ENCODE results near the gene PARD6B. TPM values are rescaled to one million over a fixed set of nuclear protein-coding genes. Genes with fewer than 3 reads are reported as not detected.
"Not testable (repeated sequence)": the region's sequence is repeated elsewhere in the genome, so short reads cannot be mapped to it uniquely, and the experiment has no call there.

Gene PARD6B
- total RNA-seq, 1 donor from 2014 or later = 3.7 TPM

DNA sequence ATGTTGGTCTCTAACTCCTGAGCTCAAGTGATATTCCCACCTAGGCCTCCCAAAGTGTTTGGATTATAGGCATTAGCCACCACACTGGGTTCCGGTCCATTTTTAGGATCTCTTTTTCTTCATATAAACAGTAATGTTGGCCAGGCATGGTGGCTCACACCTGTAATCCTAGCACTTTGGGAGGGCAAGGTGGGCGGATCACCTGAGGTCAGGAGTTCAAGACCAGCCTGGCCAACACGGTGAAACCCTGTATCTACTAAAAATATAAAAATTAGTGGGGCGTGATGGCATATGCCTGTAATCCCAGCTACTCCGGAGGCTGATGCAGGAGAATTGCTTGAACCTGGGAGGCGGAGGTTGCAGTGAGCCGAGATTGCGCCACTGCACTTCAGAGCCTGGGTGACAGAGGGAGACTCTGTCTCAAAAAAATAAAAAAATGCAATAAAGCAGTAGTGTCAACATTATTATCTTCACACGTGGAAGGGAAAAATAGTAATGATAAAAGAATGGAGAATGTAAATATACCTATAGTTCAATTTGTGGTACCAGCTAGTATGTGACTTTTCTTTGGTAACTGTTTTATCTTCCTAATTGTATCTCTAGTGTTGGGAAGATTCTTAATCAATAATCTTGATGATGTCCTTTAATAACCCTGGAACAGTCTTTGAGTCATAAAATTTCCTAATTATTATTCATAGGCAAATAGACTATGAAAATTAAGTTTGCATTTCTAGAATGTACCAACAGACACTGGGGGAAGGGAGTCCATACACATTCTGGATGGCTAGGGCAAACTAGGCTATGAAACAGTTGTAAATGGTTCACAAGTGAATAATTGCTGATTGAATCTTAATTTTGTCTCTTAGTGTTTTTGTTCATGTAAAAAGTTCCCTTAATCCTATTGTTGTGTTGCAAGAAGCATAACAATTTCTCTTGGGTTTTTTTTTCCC lies 3.6 kb downstream of the PARD6B start:
- intact Hi-C loops (cut with DNase I) = loop anchor here (10.0 kb wide), 1 partner anchor 260 kb away; no protein-coding TSS in a partner anchor
- DNase-seq (ENCODE audit: low spot score) = no peak

DNA sequence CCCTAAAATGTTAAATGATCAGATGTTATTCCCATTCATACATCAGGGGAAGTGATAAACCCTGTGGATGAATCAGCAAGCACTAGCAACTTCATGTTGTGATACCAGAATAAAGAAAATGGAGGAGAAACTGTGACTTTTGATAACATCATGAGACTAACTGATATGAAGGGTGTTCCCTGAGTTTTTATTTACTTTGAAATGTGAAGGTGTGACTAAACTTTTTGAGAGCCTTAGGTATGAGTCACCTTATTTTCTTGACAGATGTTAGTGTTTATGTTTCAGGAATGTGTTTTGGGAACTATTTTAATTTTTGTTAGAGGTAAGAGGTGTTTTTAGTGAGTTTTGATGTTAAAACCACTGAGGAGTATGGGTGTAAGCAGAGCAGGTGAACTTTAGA lies 4.4 kb downstream of the PARD6B start:
- intact Hi-C loops (cut with DNase I) = loop anchor here (10.0 kb wide), 1 partner anchor 261 kb away; no protein-coding TSS in a partner anchor
- DNase-seq (ENCODE audit: low spot score) = no peak

DNA sequence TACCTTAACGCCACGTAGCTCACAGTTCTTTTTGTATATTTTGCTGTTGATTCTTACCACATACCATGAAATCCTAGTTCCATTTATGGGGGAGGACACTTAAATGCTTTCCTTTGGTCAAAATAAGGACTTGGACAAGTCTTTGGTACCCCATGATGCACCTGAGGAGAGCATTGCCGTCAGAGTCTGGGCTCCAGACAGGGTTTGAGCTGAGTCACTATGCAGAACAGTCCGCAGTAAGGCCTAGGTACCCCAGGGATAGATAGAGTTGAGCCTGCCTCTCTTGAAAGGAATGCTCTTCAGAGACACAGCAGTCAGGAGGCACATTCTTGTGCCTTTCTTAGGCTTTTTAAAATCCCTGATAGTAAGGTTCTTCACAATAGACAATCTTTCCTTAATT lies 6.0 kb downstream of the PARD6B start:
- intact Hi-C loops (cut with DNase I) = loop anchor here (10.0 kb wide), 1 partner anchor 263 kb away; no protein-coding TSS in a partner anchor
- DNase-seq (ENCODE audit: low spot score) = no peak

DNA sequence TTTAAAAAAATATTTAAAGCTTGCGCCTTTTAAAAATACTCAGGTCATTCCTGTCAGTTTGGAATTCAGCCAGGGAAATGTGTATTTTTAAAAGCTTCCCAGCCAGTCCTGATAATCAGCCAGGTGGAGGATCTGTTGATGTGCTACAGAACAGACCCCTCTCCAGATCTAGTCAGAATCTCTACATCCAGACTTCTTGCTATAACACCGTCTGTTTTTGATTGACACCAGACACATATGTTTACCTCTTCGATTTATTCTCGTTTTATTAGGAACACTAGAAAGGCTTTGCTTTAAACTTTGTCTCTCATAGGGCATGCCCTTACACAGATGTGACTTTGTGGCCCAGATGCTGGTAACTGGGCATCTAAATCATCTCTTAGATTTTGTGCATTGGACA lies 11.7 kb downstream of the PARD6B start:
- intact Hi-C loops (cut with DNase I) = no loop called here
- no peak for DNase-seq (ENCODE audit: low spot score)

DNA sequence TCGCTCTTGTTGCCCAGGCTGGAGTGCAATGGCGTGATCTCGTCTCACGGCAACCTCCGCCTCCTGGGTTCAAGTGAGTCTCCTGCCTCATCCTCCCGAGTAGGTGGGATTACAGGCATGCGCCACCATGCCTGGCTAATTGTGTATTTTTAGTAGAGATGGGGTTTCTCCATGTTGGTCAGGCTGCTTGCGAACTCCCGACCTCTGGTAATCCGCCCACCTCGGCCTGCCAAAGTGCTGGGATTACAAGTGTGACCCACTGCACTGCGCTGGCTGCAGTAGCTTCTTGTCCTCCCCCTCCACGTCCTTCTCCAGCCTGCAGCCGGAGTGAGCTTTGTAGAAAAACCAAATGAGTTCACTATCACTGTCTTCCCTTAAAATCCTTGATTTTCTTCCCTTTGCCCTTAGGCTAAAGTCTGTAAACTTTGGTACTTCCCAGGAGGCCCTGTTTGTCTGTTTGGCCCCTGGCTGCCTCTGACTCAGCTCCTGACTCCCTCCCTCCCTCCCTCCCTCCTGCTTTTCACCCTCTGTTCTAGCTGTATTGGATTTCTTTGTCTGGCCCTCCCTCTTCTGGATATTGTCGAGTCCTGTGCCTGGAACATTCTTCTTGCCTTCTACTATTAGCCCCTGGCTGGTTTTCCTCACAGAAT lies 12.9 kb downstream of the PARD6B start:
- DNase-seq (ENCODE audit: low spot score) = no peak
- intact Hi-C loops (cut with DNase I) = loop anchor here (2.0 kb wide), 2 partner anchors 81 to 115 kb away; no protein-coding TSS in a partner anchor

DNA sequence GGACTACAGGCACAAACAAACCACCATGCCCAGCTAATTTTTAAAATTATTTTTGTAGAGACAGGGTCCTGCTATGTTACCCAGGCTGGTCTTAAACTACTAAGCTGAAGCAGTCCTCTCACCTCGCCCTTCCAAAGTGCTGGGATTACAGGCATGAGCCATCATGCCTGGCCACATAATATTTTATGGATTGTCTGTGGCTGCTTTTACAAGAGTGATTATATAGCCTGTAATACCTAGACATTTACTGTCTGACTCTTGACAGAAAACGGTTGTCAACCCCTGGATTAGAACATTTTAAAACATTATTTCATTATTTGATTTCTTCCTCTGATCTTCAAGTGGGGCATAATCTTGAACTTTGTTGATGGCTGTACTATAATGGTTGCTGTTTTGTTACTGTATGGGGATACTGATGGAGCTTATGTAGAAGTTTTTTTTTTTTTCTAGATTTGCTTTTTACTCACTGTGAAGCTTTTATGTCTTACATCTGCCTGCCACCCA lies 14.3 kb downstream of the PARD6B start:
- intact Hi-C loops (cut with DNase I) = loop anchor here (2.0 kb wide), 2 partner anchors 83 to 117 kb away; no protein-coding TSS in a partner anchor

DNA sequence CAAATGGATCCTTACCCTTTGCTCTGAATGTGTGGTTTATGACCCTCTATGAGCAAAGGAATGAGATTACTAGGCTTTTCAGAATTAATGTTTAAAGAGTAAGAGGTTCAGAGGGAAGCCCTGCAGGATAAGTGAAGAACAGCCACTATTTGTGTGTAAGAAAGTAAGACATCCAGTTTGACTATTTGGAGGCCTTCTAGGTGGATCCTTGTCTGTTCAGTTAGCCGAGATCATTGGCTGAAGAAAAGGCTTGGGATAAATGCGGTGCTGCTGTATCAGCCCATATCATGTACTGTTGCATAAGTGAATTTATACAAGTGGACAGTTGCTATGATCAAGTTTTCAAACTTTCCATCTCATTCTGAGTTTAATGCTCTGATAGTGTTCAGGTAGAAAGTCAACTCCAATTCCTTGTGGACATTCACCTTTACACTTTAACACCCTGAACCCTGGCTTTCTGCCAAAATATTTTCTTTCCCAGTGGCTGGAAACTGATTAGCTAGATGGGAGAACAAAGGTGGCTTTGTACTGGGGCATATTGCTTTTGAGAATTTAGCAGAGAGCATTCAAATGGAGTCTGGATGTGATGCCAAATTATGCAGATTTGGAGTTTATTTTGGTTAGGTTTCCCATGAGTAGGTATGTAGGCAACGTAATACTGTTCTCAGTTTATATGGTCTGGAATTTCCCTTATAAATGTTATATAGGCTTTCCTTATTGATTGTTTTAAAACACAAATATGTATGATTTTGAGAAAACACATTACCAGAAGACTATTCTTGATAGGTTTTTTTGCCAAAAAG lies 15.0 kb downstream of the PARD6B start:
- intact Hi-C loops (cut with DNase I) = no loop called here
- DNase-seq (ENCODE audit: low spot score) = no peak

More for the DNA sequence above, 14.3 kb downstream of the PARD6B start:
- DNase-seq (ENCODE audit: low spot score) = no peak

DNA sequence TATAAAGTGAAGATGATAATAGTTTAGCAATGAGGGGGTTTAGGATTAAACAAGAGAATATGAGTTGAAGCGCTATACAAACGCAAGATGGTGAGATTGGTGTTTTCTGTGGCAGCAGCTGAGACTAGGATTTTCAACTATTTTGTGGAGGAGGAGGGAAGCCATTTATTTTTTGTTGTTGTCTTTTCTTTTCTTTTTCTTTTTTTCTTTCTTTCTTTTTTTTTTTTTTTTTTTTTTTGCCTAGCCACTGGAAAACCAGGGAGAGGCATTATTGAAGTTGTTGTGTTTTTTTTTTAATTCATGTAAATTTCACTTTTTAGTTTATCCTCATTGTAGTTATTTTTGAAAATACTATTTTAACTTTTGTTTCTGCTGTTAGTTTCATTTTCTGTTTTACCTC lies 15.9 kb downstream of the PARD6B start:
- intact Hi-C loops (cut with DNase I) = no loop called here
- DNase-seq (ENCODE audit: low spot score) = no peak

DNA sequence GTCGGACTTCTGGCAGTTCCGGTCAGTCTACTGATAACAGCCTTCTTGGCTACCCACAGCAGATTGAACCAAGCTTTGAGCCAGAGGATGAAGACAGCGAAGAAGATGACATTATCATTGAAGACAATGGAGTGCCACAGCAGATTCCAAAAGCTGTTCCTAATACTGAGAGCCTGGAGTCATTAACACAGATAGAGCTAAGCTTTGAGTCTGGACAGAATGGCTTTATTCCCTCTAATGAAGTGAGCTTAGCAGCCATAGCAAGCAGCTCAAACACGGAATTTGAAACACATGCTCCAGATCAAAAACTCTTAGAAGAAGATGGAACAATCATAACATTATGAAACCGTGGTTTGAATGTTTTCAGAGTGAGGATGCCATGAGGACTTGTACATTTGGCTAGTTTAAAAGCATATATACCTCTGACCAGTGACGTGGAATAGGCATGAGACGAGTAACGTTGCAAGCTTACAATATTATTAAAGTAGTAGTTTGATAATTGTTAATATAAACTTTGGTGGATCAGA lies 18.8 kb downstream of the PARD6B start:
- no peak for DNase-seq (ENCODE audit: low spot score)
- intact Hi-C loops (cut with DNase I) = no loop called here

DNA sequence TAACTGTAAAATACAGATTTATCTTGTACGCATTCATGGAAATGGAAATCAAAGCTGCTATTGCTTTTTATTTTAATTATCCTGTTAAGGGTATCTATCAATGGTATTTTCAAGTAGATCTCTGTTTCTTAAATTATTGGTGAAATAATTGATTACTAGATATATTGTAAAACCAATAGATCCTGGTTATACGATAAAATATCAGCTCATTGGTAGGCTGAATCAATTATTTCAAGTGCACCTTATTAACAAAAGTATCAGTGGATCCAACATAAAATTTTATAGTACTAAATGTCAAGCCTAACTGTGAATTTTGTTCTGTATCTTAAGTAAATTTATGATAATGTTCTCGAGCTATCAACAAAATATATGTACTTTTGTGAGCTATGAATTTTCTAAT lies 21.8 kb downstream of the PARD6B start:
- intact Hi-C loops (cut with DNase I) = no loop called here
- no peak for DNase-seq (ENCODE audit: low spot score)

DNA sequence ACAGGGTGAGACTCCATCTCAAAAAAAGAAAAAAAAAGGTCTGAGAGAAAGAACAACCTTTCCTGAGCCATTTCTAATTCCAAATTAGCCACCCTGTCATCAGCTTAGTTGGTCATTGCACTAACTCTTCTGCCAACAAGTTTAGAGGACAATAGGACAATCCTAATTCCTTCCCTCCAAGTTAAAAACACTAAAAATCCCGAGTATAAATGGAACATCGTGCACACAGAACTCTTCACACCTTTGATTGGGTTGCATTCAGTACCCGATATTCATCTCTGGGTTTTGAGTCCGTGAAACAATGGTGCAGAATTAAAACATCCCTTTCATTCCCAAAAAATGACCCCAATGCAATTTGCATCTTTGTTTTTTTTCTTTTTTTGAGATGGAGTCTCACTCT lies 23.0 kb downstream of the PARD6B start:
- DNase-seq (ENCODE audit: low spot score) = no peak
- intact Hi-C loops (cut with DNase I) = no loop called here

DNA sequence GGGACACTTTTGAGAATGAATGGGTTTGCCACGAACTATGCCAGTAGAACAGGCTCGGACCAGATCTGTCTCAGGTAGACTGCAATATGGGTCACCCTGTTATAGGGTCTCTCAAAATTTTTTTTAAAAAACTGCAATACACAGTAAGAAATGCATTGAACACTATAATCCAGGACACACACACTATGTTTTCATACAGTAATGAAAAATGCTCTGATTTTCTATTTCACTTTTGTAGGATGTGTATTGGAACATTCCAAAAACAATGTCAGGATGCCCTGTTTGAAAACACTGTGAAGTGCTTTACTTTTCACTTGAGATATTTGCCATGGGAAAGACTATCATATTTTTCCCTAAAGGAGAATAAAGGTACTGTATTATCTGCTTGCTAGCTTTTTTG lies 25.1 kb downstream of the PARD6B start:
- DNase-seq (ENCODE audit: low spot score) = no peak
- intact Hi-C loops (cut with DNase I) = no loop called here

DNA sequence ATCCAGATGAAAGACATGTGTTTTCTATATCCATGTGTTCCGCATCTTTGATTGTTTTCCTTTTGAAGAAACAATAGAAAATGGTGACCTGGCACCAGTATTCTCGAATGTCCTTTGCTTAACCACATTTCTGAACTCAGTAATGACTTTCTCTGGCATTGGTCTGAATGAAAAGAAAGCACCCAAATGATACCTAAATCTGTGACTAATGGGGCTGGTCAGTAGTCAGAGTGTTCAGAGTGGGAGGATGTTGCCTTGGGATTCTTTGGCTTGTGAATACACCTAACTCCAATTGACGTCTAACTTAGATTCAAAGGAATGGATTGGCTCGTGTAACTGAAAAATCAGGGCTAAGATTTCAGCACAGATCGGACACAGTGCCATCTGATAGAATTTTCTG lies 27.1 kb downstream of the PARD6B start:
- intact Hi-C loops (cut with DNase I) = no loop called here
- no peak for DNase-seq (ENCODE audit: low spot score)

DNA sequence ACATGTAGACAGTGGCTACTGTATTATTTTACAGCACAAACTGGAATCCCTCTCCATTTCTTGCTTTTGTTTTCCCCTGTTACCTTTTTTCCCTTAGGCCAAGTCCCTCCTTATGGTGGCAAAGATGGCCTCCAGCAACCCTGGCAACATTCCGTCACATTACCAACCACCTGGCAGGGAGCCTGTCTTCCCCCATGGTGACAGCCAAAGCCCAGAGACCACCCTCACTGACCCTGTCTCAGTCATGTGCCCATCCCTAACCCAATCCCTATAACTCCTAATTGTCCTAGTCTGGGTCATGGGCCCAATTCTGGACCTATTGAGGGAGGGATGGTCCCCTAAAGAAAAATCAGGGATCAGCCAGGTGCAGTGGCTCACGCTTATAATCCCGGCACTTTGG lies 27.6 kb downstream of the PARD6B start:
- intact Hi-C loops (cut with DNase I) = no loop called here
- no peak for DNase-seq (ENCODE audit: low spot score)

DNA sequence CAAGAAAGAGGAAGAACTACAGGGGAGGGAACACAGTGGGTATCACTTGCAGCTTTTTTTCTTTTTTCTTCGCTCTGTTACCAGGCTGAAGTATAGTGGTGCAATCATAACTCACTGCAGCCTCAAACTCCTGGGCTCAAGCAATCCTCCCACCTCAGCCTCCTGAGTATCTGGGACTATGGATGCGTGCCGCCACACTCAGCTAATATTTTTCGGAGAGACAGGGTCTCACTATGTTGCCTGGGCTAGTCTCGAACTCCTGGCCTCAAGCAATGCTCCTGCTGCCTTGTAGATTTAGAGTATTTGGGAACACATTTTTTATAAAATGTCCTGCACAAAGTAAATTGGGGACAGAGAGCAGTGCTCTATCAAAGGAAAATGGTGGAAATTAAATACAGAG lies 28.3 kb downstream of the PARD6B start:
- intact Hi-C loops (cut with DNase I) = no loop called here
- no peak for DNase-seq (ENCODE audit: low spot score)

DNA sequence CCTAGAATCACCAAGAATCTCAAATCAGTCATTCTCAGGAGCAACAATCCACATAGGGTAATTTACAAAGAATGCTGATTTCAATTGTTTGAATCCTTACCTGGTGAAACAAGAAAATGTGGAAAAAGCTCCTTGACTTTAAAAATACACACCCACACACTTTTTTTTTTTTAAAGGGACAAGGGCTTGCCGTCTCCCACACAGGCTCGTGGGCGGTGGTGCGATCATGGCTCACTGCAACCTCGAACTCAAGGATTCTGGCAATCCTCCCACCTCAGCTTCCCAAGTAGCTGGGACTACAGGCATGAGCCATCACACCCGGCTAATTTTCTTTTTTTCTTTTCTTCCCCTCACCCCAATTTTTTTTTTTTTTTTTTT lies 30.7 kb downstream of the PARD6B start:
- intact Hi-C loops (cut with DNase I) = no loop called here
- DNase-seq (ENCODE audit: low spot score) = no peak

DNA sequence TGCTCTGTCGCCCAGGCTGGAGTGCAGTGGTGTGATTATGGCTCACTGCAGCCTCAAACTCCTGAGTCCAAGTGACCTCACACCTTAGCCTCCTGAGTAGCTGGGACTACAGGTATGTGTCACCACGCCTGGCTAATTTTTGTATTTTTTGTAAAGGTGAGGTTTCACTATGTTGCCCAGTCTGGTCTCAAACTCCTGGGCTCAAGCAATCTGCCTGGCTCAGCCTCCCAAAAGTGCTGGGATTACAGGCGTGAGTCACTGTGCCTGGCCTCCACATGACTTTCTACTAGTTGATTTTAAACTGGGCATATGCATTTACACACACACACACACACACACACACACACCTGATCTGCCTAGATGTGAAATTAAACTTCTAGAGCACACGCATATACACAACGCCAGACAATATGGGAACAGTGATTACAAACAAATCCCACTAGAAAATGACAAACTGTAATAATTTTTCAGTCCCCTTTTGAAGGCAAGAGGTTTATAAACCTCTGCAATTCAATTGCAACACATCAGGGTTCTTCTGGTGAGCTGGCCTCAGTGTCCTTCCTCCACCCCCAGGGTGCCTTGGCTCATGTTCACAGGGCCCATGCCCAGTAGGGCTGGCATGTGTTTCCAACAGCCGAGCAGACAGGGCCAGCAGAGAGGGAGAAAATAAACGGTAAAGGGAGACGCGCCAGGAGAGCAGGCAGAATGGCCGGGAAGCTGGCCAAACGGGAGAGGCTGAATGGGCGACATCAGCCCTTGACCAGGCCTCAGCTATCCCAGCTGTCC lies 31.2 kb downstream of the PARD6B start:
- intact Hi-C loops (cut with DNase I) = no loop called here
- peak; percentile 87 for DNase-seq (ENCODE audit: low spot score)

DNA sequence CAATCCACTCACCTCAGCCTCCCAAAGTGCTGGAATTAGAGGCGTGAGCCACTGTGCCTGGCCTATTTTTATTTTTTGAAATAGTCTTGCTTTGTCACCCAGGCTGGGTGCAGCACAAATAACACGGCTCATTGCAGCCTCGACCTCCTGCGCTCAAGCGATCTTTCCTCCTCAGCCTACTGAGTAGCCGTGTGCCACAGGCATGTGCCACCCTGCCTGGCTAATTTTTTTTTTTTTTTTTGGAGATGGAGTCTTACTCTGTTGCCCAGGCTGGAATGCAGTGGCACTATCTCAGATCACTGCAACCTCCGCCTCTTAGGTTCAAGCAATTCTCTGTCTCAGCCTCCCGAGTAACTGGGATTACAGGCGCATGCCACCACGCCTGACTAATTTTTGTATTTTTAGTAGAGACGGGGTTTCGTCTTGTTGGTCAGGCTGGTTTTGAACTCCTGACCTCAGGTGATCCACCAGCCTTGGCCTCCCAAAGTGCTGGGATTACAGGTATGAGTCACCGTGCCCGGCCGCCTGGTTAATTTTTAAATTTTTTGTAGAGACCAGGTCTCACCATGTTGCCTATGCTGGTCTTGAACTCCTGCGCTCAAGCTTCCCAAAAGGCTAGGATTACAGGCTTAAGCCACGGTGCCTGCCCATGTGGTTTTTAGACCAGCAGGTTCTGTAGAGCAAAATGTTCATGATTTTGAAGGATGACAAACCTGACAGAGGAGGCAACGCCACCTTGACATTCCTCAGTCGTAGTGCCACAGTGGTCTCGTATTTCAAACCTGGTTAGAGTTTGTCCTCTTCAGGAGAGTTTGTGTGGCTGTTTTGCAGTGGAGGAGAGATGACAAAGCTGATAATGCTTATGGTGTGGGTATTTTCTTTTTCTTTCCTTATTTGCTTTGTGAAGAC lies 32.4 kb downstream of the PARD6B start:
- intact Hi-C loops (cut with DNase I); DNase-seq (ENCODE audit: low spot score): not testable (repeated sequence)
